A375 (cell line): Measurements from ENCODE around the gene NCK2. TPM values are rescaled to one million over a fixed set of nuclear protein-coding genes. Genes with fewer than 3 reads are reported as not detected.

ENCODE experiments used
- total RNA-seq: library from RNA; depleted of rRNA; stranded (reverse); fragments of >200 nt; shearing (Covaris generic); gene quantifications from 2 replicates; pipeline ENCODE4 v1.2.3, GENCODE V29; 2014; rRNA removed

NCK2 gene
- total RNA-seq = 14.6 and 18.0 TPM in 2 replicates

GRCh38 chr2:105744909-105745853 lies at the start of gene NCK2:
TSS of gene NCK2 (plus strand) at chr2:105744912. CDS start at chr2:105855064, 110,152 bp downstream.

